ENCODE measurements around the gene PRPS1. TPM values are rescaled to one million over a fixed set of nuclear protein-coding genes. Genes with fewer than 3 reads are reported as not detected.
A peak's percentile ranks its signal among the peaks of the same experiment; 100 is the strongest.

PRPS1 gene
- total and polyA plus RNA-seq, 3 experiments from 2014 or later, result 49.7 to 113 (median 110) TPM

GRCh38 chrX:107674480-107675364 lies 46.4 kb downstream of the PRPS1 start:
- peaks cover 62% of the 10 kb centered on the region for H3K4me1 ChIP-seq (ENCODE audit: insufficient read depth, low read length)
- Mint-ChIP-seq H3K9me3 (peaks cover 0 to 2% (median 0%) of the 10 kb centered on the region in 5 donors), H3K4me3 (peak overlapping the region; percentile 82 to 87 (median 84)), H3K36me3 (peaks cover 0 to 3% (median 0%) of the 10 kb centered on the region in 3 donors), H3K4me1 (peaks cover 63 to 77% (median 73%) of the 10 kb centered on the region in 3 donors), H3K27ac (peak overlapping the region; percentile 99 to 100 (median 100)), H3K27me3 (peaks cover 0 to 14% of the 10 kb centered on the region in 2 donors)
- H3K27me3 ChIP-seq (ENCODE audit: insufficient read depth, low read length, poor library complexity, severe bottlenecking), result no peaks in the 10 kb centered on the region
- POLR2A ChIA-PET, result interaction anchor here (0.7 to 9.4 kb wide), 6 partner anchors 40 to 152 kb away, joined by 3 to 330 read pairs (median 16); partner anchors contain the start of genes NCBP2L, PRPS1 and TSC22D3
- peak in 3 of 5 donors; percentile 7 to 78 (median 26) for DNase-seq
- CTCF ChIA-PET, result interaction anchor here (0.9 to 10.9 kb wide), 5 partner anchors 40 to 224 kb away, joined by 3 to 300 read pairs (median 33); partner anchors contain the start of genes MID2, NCBP2L and TSC22D3
- H3K4me3 ChIP-seq (ENCODE audit: low read length), result peak overlapping the region; percentile 53
- peak overlapping the region; percentile 99 for H3K27ac ChIP-seq (ENCODE audit: low read depth, low read length)
- no peaks in the 10 kb centered on the region for H3K9me3 ChIP-seq (ENCODE audit: low read length)
- no peaks in the 10 kb centered on the region for H3K36me3 ChIP-seq (ENCODE audit: insufficient read depth, low read length)

- Mint-ChIP-seq H3K27ac (peak overlapping the region; percentile 99 to 100 (median 100)), H3K36me3 (peaks cover 0 to 3% (median 0%) of the 10 kb centered on the region in 3 donors), H3K4me3 (peak overlapping the region; percentile 82 to 91 (median 84)), H3K27me3 (peaks cover 0 to 14% of the 10 kb centered on the region in 2 donors), H3K9me3 (peaks cover 0 to 2% (median 0%) of the 10 kb centered on the region in 5 donors), H3K4me1 (peaks cover 66 to 83% (median 76%) of the 10 kb centered on the region in 3 donors)
- POLR2A ChIA-PET, result interaction anchor here (0.7 to 9.4 kb wide), 2 partner anchors 39 to 67 kb away, joined by 3 to 330 read pairs; no protein-coding TSS in a partner anchor
- Histone ChIP-seq H3K36me3 (ENCODE audit: insufficient read depth, low read length) (no peaks in the 10 kb centered on the region), H3K27me3 (ENCODE audit: insufficient read depth, low read length, poor library complexity, severe bottlenecking) (no peaks in the 10 kb centered on the region), H3K4me3 (ENCODE audit: low read length) (peak overlapping the region; percentile 53), H3K4me1 (ENCODE audit: insufficient read depth, low read length) (peaks cover 64% of the 10 kb centered on the region), H3K9me3 (ENCODE audit: low read length) (no peaks in the 10 kb centered on the region), H3K27ac (ENCODE audit: low read depth, low read length) (peak overlapping the region; percentile 99)
- DNase-seq, result no peak
- CTCF ChIA-PET, result interaction anchor here (10.9 kb wide), 1 partner anchor 39 kb away, joined by 300 read pairs; no protein-coding TSS in a partner anchor
Measured at GRCh38 chrX:107675365-107675654, 47.0 kb downstream of the PRPS1 start.

GRCh38 chrX:107675823-107676555 lies 47.7 kb downstream of the PRPS1 start:
- Mint-ChIP-seq H3K27me3 (peaks cover 0 to 14% of the 10 kb centered on the region in 2 donors), H3K9me3 (peaks cover 0 to 2% (median 0%) of the 10 kb centered on the region in 5 donors), H3K4me1 (peaks cover 69 to 88% (median 82%) of the 10 kb centered on the region in 3 donors), H3K36me3 (peaks cover 0 to 3% (median 0%) of the 10 kb centered on the region in 3 donors), H3K4me3 (peak overlapping the region; percentile 81 to 91 (median 84)), H3K27ac (peak overlapping the region; percentile 99 to 100 (median 100))
- H3K27ac ChIP-seq (ENCODE audit: low read depth, low read length), result peak overlapping the region; percentile 99
- no peaks in the 10 kb centered on the region for H3K27me3 ChIP-seq (ENCODE audit: insufficient read depth, low read length, poor library complexity, severe bottlenecking)
- peak in 2 of 5 donors; percentile 42 to 47 for DNase-seq
- H3K9me3 ChIP-seq (ENCODE audit: low read length), result no peaks in the 10 kb centered on the region
- peaks cover 64% of the 10 kb centered on the region for H3K4me1 ChIP-seq (ENCODE audit: insufficient read depth, low read length)
- peak overlapping the region; percentile 53 for H3K4me3 ChIP-seq (ENCODE audit: low read length)
- no peaks in the 10 kb centered on the region for H3K36me3 ChIP-seq (ENCODE audit: insufficient read depth, low read length)
- POLR2A ChIA-PET, result interaction anchor here (0.8 to 9.4 kb wide), 4 partner anchors 10 to 66 kb away, joined by 3 to 330 read pairs (median 4); no protein-coding TSS in a partner anchor
- CTCF ChIA-PET, result interaction anchor here (0.9 to 10.9 kb wide), 4 partner anchors 10 to 101 kb away, joined by 3 to 300 read pairs (median 3); partner anchors contain the start of gene NCBP2L

- Histone ChIP-seq H3K9me3 (ENCODE audit: low read length) (no peaks in the 10 kb centered on the region), H3K27ac (ENCODE audit: low read depth, low read length) (peak overlapping the region; percentile 99), H3K4me1 (ENCODE audit: insufficient read depth, low read length) (peaks cover 64% of the 10 kb centered on the region), H3K4me3 (ENCODE audit: low read length) (peak overlapping the region; percentile 53), H3K27me3 (ENCODE audit: insufficient read depth, low read length, poor library complexity, severe bottlenecking) (no peaks in the 10 kb centered on the region), H3K36me3 (ENCODE audit: insufficient read depth, low read length) (no peaks in the 10 kb centered on the region)
- Mint-ChIP-seq H3K27ac (peak overlapping the region; percentile 80 to 100 (median 99)), H3K9me3 (peaks cover 0 to 2% (median 0%) of the 10 kb centered on the region in 5 donors), H3K36me3 (peaks cover 0 to 3% (median 0%) of the 10 kb centered on the region in 3 donors), H3K4me1 (peaks cover 69 to 90% (median 85%) of the 10 kb centered on the region in 3 donors), H3K4me3 (peak overlapping the region; percentile 81 to 91 (median 84)), H3K27me3 (peaks cover 0 to 14% of the 10 kb centered on the region in 2 donors)
- DNase-seq, result peak; percentile 1 to 67 (median 30)
- POLR2A ChIA-PET, result interaction anchor here (0.8 to 9.4 kb wide), 6 partner anchors 10 to 98 kb away, joined by 3 to 330 read pairs (median 4); no protein-coding TSS in a partner anchor
- CTCF ChIA-PET, result interaction anchor here (0.5 to 10.9 kb wide), 7 partner anchors 11 to 101 kb away, joined by 3 to 300 read pairs (median 3); partner anchors contain the start of genes NCBP2L and TSC22D3
Measured at GRCh38 chrX:107676559-107677378, 48.5 kb downstream of the PRPS1 start.

- peaks cover 73 to 88% (median 85%) of the 10 kb centered on the region in 3 donors for H3K4me1 Mint-ChIP-seq
- peaks cover 0 to 15% of the 10 kb centered on the region in 2 donors for H3K27me3 Mint-ChIP-seq
- no peak for DNase-seq
- Histone ChIP-seq H3K27me3 (ENCODE audit: insufficient read depth, low read length, poor library complexity, severe bottlenecking) (no peaks in the 10 kb centered on the region), H3K4me1 (ENCODE audit: insufficient read depth, low read length) (peaks cover 64% of the 10 kb centered on the region), H3K4me3 (ENCODE audit: low read length) (peak overlapping the region; percentile 53), H3K9me3 (ENCODE audit: low read length) (no peaks in the 10 kb centered on the region), H3K36me3 (ENCODE audit: insufficient read depth, low read length) (no peaks in the 10 kb centered on the region), H3K27ac (ENCODE audit: low read depth, low read length) (peak overlapping the region; percentile 99)
- peak overlapping the region in 4 of 7 donors; percentile 81 to 86 (median 84) for H3K4me3 Mint-ChIP-seq
- peak overlapping the region; percentile 86 to 100 (median 99) for H3K27ac Mint-ChIP-seq
- ChIA-PET POLR2A (interaction anchor here (0.8 to 9.4 kb wide), 3 partner anchors 37 to 98 kb away, joined by 3 to 330 read pairs (median 4); no protein-coding TSS in a partner anchor), CTCF (interaction anchor here (1.2 to 10.9 kb wide), 4 partner anchors 27 to 98 kb away, joined by 3 to 300 read pairs (median 3); partner anchors contain the start of gene TSC22D3)
- H3K9me3 Mint-ChIP-seq, result peaks cover 0 to 2% (median 0%) of the 10 kb centered on the region in 5 donors
- peaks cover 0 to 3% (median 0%) of the 10 kb centered on the region in 3 donors for H3K36me3 Mint-ChIP-seq
Measured at GRCh38 chrX:107677501-107677901, 49.2 kb downstream of the PRPS1 start.

GRCh38 chrX:107677909-107678308 lies 49.6 kb downstream of the PRPS1 start:
- Histone ChIP-seq H3K36me3 (ENCODE audit: insufficient read depth, low read length) (no peaks in the 10 kb centered on the region), H3K9me3 (ENCODE audit: low read length) (no peaks in the 10 kb centered on the region), H3K27ac (ENCODE audit: low read depth, low read length) (no peak overlapping the region), H3K27me3 (ENCODE audit: insufficient read depth, low read length, poor library complexity, severe bottlenecking) (no peaks in the 10 kb centered on the region), H3K4me1 (ENCODE audit: insufficient read depth, low read length) (peaks cover 60% of the 10 kb centered on the region), H3K4me3 (ENCODE audit: low read length) (no peak overlapping the region)
- peak in 1 of 5 donors; percentile 32 for DNase-seq
- Mint-ChIP-seq H3K4me3 (peak overlapping the region in 1 of 7 donors; percentile 8), H3K36me3 (peaks cover 0 to 3% (median 0%) of the 10 kb centered on the region in 3 donors), H3K4me1 (peaks cover 71 to 85% (median 83%) of the 10 kb centered on the region in 3 donors), H3K27me3 (peaks cover 0 to 17% of the 10 kb centered on the region in 2 donors), H3K9me3 (peaks cover 0 to 2% (median 0%) of the 10 kb centered on the region in 5 donors), H3K27ac (peak overlapping the region; percentile 70 to 100 (median 94))
- ChIA-PET POLR2A (interaction anchor here (0.8 to 9.4 kb wide), 3 partner anchors 37 to 97 kb away, joined by 3 to 330 read pairs (median 4); no protein-coding TSS in a partner anchor), CTCF (interaction anchor here (1.2 to 10.9 kb wide), 4 partner anchors 9 to 98 kb away, joined by 3 to 300 read pairs (median 3); partner anchors contain the start of gene TSC22D3)
